Natural killer cell (primary cell): Measurements from ENCODE around the gene DDRGK1. TPM values are rescaled to one million over a fixed set of nuclear protein-coding genes. Genes with fewer than 3 reads are reported as not detected.
"Not testable (repeated sequence)": the region's sequence is repeated elsewhere in the genome, so short reads cannot be mapped to it uniquely, and the experiment has no call there.

Experiments used
- ATAC-seq, 3 donors: fragments of 150-1000 bp in 2 of 3; fragments of 200-7000 bp in 1 of 3; cut with Tn5 transposase; 1 replicate in 1 of 3; 2 replicates in 2 of 3; pipeline ENCODE4 v1.10.0; 2021; ENCODE audit warnings: mild to moderate bottlenecking in 2 of 3, moderate library complexity in 2 of 3
- DNase-seq, 2 donors: peaks; one replicate each; pipeline versions ENCODE4 v3.0.0 to v3.0.0-alpha.2; 2013 to 2021; ENCODE audit warnings: mixed read lengths in 1 of 2
- H3K27ac ChIP-seq: one replicate; pipeline ENCODE4 v1.5.1; 2013; ENCODE audit warnings: mild to moderate bottlenecking, low read length
- H3K27me3 ChIP-seq: one replicate; pipeline ENCODE4 v1.6.1; 2013; ENCODE audit warnings: low read length; ENCODE audit not compliant: control insufficient read depth, insufficient read depth
- H3K36me3 ChIP-seq: one replicate; pipeline ENCODE4 v1.6.1; 2013; ENCODE audit warnings: low read length; ENCODE audit not compliant: control insufficient read depth, insufficient read depth
- H3K4me1 ChIP-seq: one replicate; pipeline ENCODE4 v1.6.1; 2013; ENCODE audit warnings: low read length; ENCODE audit not compliant: control insufficient read depth, insufficient read depth
- H3K4me3 ChIP-seq: one replicate; pipeline ENCODE4 v1.5.1; 2013; ENCODE audit warnings: low read length
- H3K9me3 ChIP-seq: one replicate; pipeline ENCODE4 v1.6.1; 2013; ENCODE audit warnings: low read length; ENCODE audit not compliant: control insufficient read depth, insufficient read depth
- H3K27ac Mint-ChIP-seq, 2 donors: one replicate each; pipeline ENCODE4 v1.8.0; 2022; ENCODE audit warnings: mild to moderate bottlenecking in 2 of 2, mixed read lengths in 2 of 2, moderate library complexity in 1 of 2
- H3K27me3 Mint-ChIP-seq, 2 donors: one replicate each; pipeline ENCODE4 v1.8.0; 2022; ENCODE audit warnings: low read depth in 2 of 2, mixed read lengths in 2 of 2
- H3K36me3 Mint-ChIP-seq: one replicate; pipeline ENCODE4 v1.8.0; 2022; ENCODE audit warnings: mixed read lengths
- H3K4me1 Mint-ChIP-seq, 2 donors: one replicate each; pipeline ENCODE4 v1.8.0; 2022; ENCODE audit warnings: mixed read lengths in 2 of 2
- H3K4me3 Mint-ChIP-seq: one replicate; pipeline ENCODE4 v1.8.0; 2022; ENCODE audit warnings: mild to moderate bottlenecking, moderate library complexity, mixed read lengths
- H3K9me3 Mint-ChIP-seq, 2 donors: one replicate each; pipeline ENCODE4 v1.8.0; 2022; ENCODE audit warnings: mixed read lengths in 2 of 2
- CTCF ChIP-seq: fragments of 200-600 bp; IDR thresholded peaks from one replicate; pipeline ENCODE4 v1.8.0; 2022; ENCODE audit warnings: antibody characterized with exemption
- WGBS: methylation state at CpG from one replicate; pipeline ENCODE4 v1.1.7; 2013; ENCODE audit warnings: missing lambda C conversion rate; ENCODE audit not compliant: insufficient coverage; 5-methylcytosine and 5-hydroxymethylcytosine counted together
- intact Hi-C: fragments of 100-400 bp; cut with micrococcal nuclease; formaldehyde crosslinking; loops from one replicate; pipeline ENCODE4 v1.14.2; 2022
- total RNA-seq, 4 donors: library from RNA; stranded (reverse); fragments of 120-200 nt in 1 of 4; gene quantifications; one replicate each; pipeline versions ENCODE4 v1.2.3 to v1.2.4, GENCODE V29; 2013 to 2022

The DDRGK1 gene
- total RNA-seq, 3 donors from 2014 or later (not counting 1 experiment from before 2014, with no cell fraction given) = 47.8 to 52.6 (median 52.4) TPM

DNA sequence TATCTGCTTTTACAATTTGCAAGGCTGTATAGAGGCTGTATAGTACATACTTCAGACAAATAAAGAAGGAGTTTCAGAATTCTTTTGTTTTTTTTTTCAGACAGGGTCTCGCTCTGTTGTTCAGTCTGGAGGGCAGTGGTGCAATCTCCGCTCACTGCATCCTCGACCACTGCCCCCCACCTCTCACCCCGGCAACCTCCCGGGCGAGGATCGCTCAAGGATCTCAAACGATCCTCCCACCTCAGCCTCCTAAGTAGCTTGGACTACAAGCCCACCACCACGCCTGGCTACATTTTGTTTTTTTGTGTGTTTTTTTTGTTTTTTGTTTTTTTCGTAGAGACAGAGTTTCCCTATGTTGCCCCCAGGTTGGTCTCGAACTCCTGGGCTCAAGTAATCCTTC, 46.7 kb downstream of the DDRGK1 start:
- Mint-ChIP-seq H3K36me3 (no peaks in the 10 kb centered on the region), H3K4me3 (peak overlapping the region; percentile 77), H3K27ac (peak overlapping the region; percentile 93 to 96), H3K9me3 (no peaks in the 10 kb centered on the region), H3K4me1 (peaks cover 53 to 55% of the 10 kb centered on the region in 2 donors), H3K27me3 (no peaks in the 10 kb centered on the region)
- intact Hi-C loops = loop anchor here (2.0 to 5.0 kb wide), 2 partner anchors 51 to 106 kb away; partner anchors contain the start of gene ITPA
- ATAC-seq = no peak
- H3K27me3 ChIP-seq = no peaks in the 10 kb centered on the region
- H3K9me3 ChIP-seq = no peaks in the 10 kb centered on the region
- H3K27ac ChIP-seq = no peak overlapping the region
- peaks cover 33% of the 10 kb centered on the region for H3K4me1 ChIP-seq
- DNase-seq = no peak
- H3K36me3 ChIP-seq = peaks cover 3% of the 10 kb centered on the region
- 84% methylated on average over 9 of the region's 11 CpGs for WGBS
- no peak overlapping the region for H3K4me3 ChIP-seq
- TF ChIP-seq CTCF = no peak

GRCh38 chr20:3156811-3157619, 47.5 kb downstream of the DDRGK1 start:
- H3K36me3 Mint-ChIP-seq = no peaks in the 10 kb centered on the region

DNA sequence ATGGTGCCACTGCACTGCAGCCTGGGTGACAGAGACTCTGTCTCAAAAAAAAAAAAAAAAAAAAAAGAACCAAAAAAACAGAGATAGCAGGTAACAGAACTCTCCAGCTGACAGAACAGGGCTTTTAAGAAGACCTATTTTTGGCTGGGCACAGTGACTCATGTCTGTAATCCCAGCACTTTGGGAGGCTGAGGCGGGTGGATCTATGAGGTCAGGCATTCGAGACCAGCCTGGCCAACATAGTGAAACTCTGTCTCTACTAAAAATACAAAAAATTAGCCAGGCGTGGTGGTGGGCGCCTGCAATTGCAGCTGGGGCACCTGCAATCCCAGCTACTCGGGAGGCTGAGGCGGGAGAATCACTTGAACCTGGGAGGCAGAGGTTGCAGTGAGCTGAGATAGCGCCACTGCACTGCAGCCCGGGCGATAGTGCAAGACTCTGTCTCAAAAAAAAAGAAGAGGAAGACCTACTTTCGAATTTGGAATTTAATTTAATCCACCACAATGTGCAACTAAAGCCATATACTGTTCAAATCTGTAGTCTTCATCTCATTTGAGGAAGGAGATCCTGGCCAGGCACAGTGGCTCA, 52.3 kb downstream of the DDRGK1 start:
- ATAC-seq, DNase-seq, H3K4me3 ChIP-seq, H3K9me3 Mint-ChIP-seq, intact Hi-C loops, H3K27me3 ChIP-seq, H3K27me3 Mint-ChIP-seq, H3K27ac ChIP-seq, H3K4me3 Mint-ChIP-seq, H3K36me3 Mint-ChIP-seq, H3K9me3 ChIP-seq: not testable (repeated sequence)
- Histone ChIP-seq H3K36me3 (peaks cover 27% of the 10 kb centered on the region), H3K4me1 (peaks cover 10% of the 10 kb centered on the region)
- WGBS = 89% methylated on average over 9 of the region's 10 CpGs
- Mint-ChIP-seq H3K27ac (peak overlapping the region; percentile 34 to 49), H3K4me1 (peaks cover 60 to 65% of the 10 kb centered on the region in 2 donors)

More at GRCh38 chr20:3156811-3157619, 47.5 kb downstream of the DDRGK1 start:
- ATAC-seq (peak; percentile 18 to 66 (median 28)), DNase-seq (peak in 1 of 2 donors; percentile 57)
- H3K9me3 ChIP-seq = no peaks in the 10 kb centered on the region
- H3K4me1 Mint-ChIP-seq = peaks cover 53 to 62% of the 10 kb centered on the region in 2 donors
- H3K4me1 ChIP-seq = peaks cover 33% of the 10 kb centered on the region
- H3K4me3 ChIP-seq = no peak overlapping the region
- H3K27me3 ChIP-seq = no peaks in the 10 kb centered on the region
- no peak for TF ChIP-seq CTCF
- intact Hi-C loops = loop anchor here (5.0 kb wide), 1 partner anchor 105 kb away; no protein-coding TSS in a partner anchor
- peaks cover 3% of the 10 kb centered on the region for H3K36me3 ChIP-seq
- peak overlapping the region; percentile 93 to 96 for H3K27ac Mint-ChIP-seq
- H3K27me3 Mint-ChIP-seq = no peaks in the 10 kb centered on the region
- H3K27ac ChIP-seq = peak overlapping the region; percentile 40
- 60% methylated on average over 7 of the region's 8 CpGs for WGBS
- H3K9me3 Mint-ChIP-seq = no peaks in the 10 kb centered on the region
- H3K4me3 Mint-ChIP-seq = peak overlapping the region; percentile 77

DNA sequence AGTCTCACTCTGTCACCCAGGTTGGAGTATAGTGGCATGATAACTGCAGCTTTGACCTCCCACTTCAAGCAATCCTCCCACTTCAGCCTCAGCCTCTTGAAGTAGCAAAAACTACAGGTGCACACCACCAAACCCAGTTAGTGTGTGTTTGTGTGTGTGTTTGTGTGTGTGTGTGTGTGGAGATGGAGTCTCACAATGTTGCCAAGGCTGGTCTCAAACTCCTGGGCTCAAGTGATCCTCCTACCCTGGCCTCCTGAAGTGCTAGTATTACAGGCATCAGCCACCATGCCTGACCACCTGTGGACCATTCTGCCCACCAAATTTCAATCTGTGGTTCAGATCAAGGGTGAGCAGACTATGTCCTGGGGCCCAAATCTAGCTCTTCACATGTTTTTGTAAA, 53.6 kb downstream of the DDRGK1 start:
- no peak overlapping the region for H3K4me3 ChIP-seq

More for the DNA sequence above, 53.6 kb downstream of the DDRGK1 start:
- DNase-seq (no peak), ATAC-seq (no peak)
- Histone ChIP-seq H3K9me3 (no peaks in the 10 kb centered on the region), H3K36me3 (peaks cover 33% of the 10 kb centered on the region), H3K27ac (no peak overlapping the region), H3K27me3 (no peaks in the 10 kb centered on the region), H3K4me1 (no peaks in the 10 kb centered on the region)
- Mint-ChIP-seq H3K36me3 (no peaks in the 10 kb centered on the region), H3K27ac (peak overlapping the region; percentile 8 to 67), H3K27me3 (no peaks in the 10 kb centered on the region), H3K4me1 (peaks cover 58 to 59% of the 10 kb centered on the region in 2 donors), H3K9me3 (no peaks in the 10 kb centered on the region), H3K4me3 (no peak overlapping the region)
- TF ChIP-seq CTCF = no peak
- intact Hi-C loops = no loop called here
